ENCODE measurements around the gene REEP1. TPM values are rescaled to one million over a fixed set of nuclear protein-coding genes. Genes with fewer than 3 reads are reported as not detected.

The REEP1 gene
- total RNA-seq, 1 experiment from 2014 or later = 5.9 TPM

DNA sequence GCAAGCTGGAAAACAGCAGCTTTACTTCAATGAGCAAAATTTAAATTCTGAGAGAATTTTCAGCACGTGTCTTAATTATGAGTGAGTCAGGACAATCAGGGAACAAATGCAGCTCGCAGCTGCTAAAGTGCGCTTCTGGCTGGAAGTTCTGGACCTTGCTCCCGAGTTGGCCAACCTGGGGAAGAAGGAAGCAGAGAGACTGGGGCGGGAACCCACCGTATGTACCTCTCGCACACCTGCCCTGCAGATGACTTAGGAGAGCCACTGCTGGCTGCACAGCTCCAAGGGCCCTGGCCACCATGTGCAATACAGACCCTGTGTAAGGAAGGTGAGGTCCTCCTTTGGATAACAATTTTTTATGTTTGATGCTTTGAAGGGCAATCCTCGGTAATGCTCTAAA lies 42.4 kb downstream of the REEP1 start (continued):
- no peak for TF ChIP-seq CEBPB (IDR thresholded peaks at IDR 0.05; ENCODE audit: low read depth)
- no peak for TF ChIP-seq ZFX (IDR thresholded peaks at IDR 0.05)
- TF ChIP-seq, protein P1, sequence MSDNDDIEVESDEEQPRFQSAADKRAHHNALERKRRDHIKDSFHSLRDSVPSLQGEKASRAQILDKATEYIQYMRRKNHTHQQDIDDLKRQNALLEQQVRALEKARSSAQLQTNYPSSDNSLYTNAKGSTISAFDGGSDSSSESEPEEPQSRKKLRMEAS (IDR thresholded peaks at IDR 0.05) = no peak

DNA sequence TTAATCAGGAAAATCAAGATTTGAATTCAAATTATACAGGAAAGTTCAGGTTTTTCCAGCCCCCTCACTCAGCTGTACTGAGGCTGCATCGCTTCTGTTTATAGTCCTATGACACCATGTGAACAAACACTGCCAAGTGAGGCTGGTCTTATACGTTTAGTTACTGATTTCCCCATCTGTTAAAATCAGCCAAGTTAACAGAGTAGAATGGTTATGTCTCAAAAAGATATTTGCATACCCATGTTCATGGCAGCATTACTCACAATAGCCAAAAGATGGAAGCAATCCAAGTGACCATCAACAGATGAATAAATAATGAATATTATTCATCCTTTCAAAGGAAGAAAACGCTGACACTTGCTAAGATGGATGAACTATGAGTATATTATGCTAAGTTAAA lies 43.8 kb downstream of the REEP1 start:
- no peaks in the 10 kb centered on the region for H3K79me2 ChIP-seq (ENCODE audit: insufficient read depth, low read length)
- intact Hi-C loops (cut with micrococcal nuclease) = no loop called here
- H3K4me1 ChIP-seq (ENCODE audit: control insufficient read depth in 1 of 2, insufficient read depth in 2 of 2, low read length in 2 of 2) = no peaks in the 10 kb centered on the region
- no peaks in the 10 kb centered on the region for H3K36me3 ChIP-seq (ENCODE audit: control insufficient read depth in 1 of 2, insufficient read depth in 2 of 2, low read length in 2 of 2)
- DNase-seq (ENCODE audit: low read depth, low spot score) (no peak), ATAC-seq (no peak)
- ChIA-PET CTCF (no interaction called here), RAD21 (ENCODE audit: low non-redundant PET in 1 of 2, low total read pairs in 2 of 2, uncharacterized antibody in 2 of 2, unreplicated experiment in 2 of 2) (no interaction called here), POLR2A (no interaction called here)
- no peak overlapping the region for H3K4me2 ChIP-seq (ENCODE audit: low read length)
- no peak overlapping the region for H2AFZ ChIP-seq (ENCODE audit: low read depth, low read length, poor library complexity, severe bottlenecking)
- H3K27ac ChIP-seq (ENCODE audit: low read depth, low read length) = no peak overlapping the region
- no peaks in the 10 kb centered on the region for H3K27me3 ChIP-seq (ENCODE audit: insufficient read depth, low read length)
- no peak for TF ChIP-seq ELF1 (IDR thresholded peaks at IDR 0.05; ENCODE audit: borderline replicate concordance, low read depth)
- no peaks in the 10 kb centered on the region for H3K9me2 ChIP-seq (ENCODE audit: insufficient read depth)
- no TSS peak for BruUV-seq (replicated peaks)
- H3K9ac ChIP-seq (ENCODE audit: low read length) = no peak overlapping the region
- H3K4me3 ChIP-seq (replicated peaks in 1 of 2; ENCODE audit: low read depth in 1 of 2, low read length in 2 of 2) = no peak overlapping the region
- no peaks in the 10 kb centered on the region for H4K20me1 ChIP-seq (ENCODE audit: insufficient read depth)
- no peaks in the 10 kb centered on the region for H3K9me3 ChIP-seq (ENCODE audit: control insufficient read depth in 1 of 2, insufficient read depth in 1 of 2, low read depth in 1 of 2, low read length in 2 of 2)

GRCh38 chr2:86292571-86293515 lies 44.6 kb downstream of the REEP1 start:
- no peaks in the 10 kb centered on the region for H3K27me3 ChIP-seq (ENCODE audit: insufficient read depth, low read length)
- TF ChIP-seq EZH2 (IDR thresholded peaks at IDR 0.05) = no peak
- TF ChIP-seq FOSL1 (IDR thresholded peaks at IDR 0.05; ENCODE audit: low read depth) = no peak
- TF ChIP-seq EGR1 (IDR thresholded peaks at IDR 0.05; ENCODE audit: low read depth) = no peak
- no peak for TF ChIP-seq POLR2AphosphoS5 (IDR thresholded peaks at IDR 0.05; ENCODE audit: low read depth, low read length)
- no peak for TF ChIP-seq YY1 (IDR thresholded peaks at IDR 0.05; ENCODE audit: extremely low read depth, insufficient replicate concordance, low read depth, low read length)
- TF ChIP-seq SP1 (IDR thresholded peaks at IDR 0.05; ENCODE audit: low read depth) = no peak
- TF ChIP-seq ATF3 (IDR thresholded peaks at IDR 0.05) = no peak
- no peak for TF ChIP-seq ZNF274 (IDR thresholded peaks at IDR 0.05; ENCODE audit: low read depth, low read length)
- TF ChIP-seq CBX3 (IDR thresholded peaks at IDR 0.05; ENCODE audit: low read depth) = no peak
- TF ChIP-seq ZFX (IDR thresholded peaks at IDR 0.05) = no peak
- no peak for TF ChIP-seq SIN3A (IDR thresholded peaks at IDR 0.05; ENCODE audit: low read depth)
- TF ChIP-seq, protein P1 (IDR thresholded peaks at IDR 0.05) = no peak
- no peaks in the 10 kb centered on the region for H4K20me1 ChIP-seq (ENCODE audit: insufficient read depth)
- no TSS peak for BruUV-seq (replicated peaks)
- H3K36me3 ChIP-seq (ENCODE audit: control insufficient read depth in 1 of 2, insufficient read depth in 2 of 2, low read length in 2 of 2) = no peaks in the 10 kb centered on the region
- H3K9ac ChIP-seq (ENCODE audit: low read length) = no peak overlapping the region
- ATAC-seq (no peak), DNase-seq (ENCODE audit: low read depth, low spot score) (no peak)
- no peaks in the 10 kb centered on the region for H3K79me2 ChIP-seq (ENCODE audit: insufficient read depth, low read length)
- intact Hi-C loops (cut with micrococcal nuclease) = no loop called here
- no peak overlapping the region for H3K27ac ChIP-seq (ENCODE audit: low read depth, low read length)
- no peak overlapping the region for H2AFZ ChIP-seq (ENCODE audit: low read depth, low read length, poor library complexity, severe bottlenecking)
- H3K4me2 ChIP-seq (ENCODE audit: low read length) = no peak overlapping the region
- ChIA-PET POLR2A (no interaction called here), CTCF (no interaction called here), RAD21 (ENCODE audit: low non-redundant PET in 1 of 2, low total read pairs in 2 of 2, uncharacterized antibody in 2 of 2, unreplicated experiment in 2 of 2) (no interaction called here)
- H3K4me3 ChIP-seq (replicated peaks in 1 of 2; ENCODE audit: low read depth in 1 of 2, low read length in 2 of 2) = no peak overlapping the region
- no peaks in the 10 kb centered on the region for H3K9me2 ChIP-seq (ENCODE audit: insufficient read depth)
- H3K9me3 ChIP-seq (ENCODE audit: control insufficient read depth in 1 of 2, insufficient read depth in 1 of 2, low read depth in 1 of 2, low read length in 2 of 2) = no peaks in the 10 kb centered on the region
- H3K4me1 ChIP-seq (ENCODE audit: control insufficient read depth in 1 of 2, insufficient read depth in 2 of 2, low read length in 2 of 2) = no peaks in the 10 kb centered on the region

Measured in HCT116 (cell line).